IPS-15b (cell line): ENCODE data around the gene SLC38A3.
A peak's percentile ranks its signal among the peaks of the same experiment; 100 is the strongest.

Experiments used
- H3K27me3 ChIP-seq: one replicate; pipeline ENCODE4 v1.6.1; 2013; ENCODE audit warnings: low read length; ENCODE audit not compliant: control insufficient read depth, insufficient read depth
- H3K36me3 ChIP-seq: one replicate; pipeline ENCODE4 v1.6.1; 2013; ENCODE audit warnings: low read length; ENCODE audit not compliant: control insufficient read depth, insufficient read depth
- H3K4me1 ChIP-seq: one replicate; pipeline ENCODE4 v1.6.1; 2013; ENCODE audit warnings: mild to moderate bottlenecking, low read length; ENCODE audit not compliant: control insufficient read depth, insufficient read depth
- H3K4me3 ChIP-seq: one replicate; pipeline ENCODE4 v1.5.1; 2013; ENCODE audit warnings: low read depth, low read length
- H3K9ac ChIP-seq: one replicate; pipeline ENCODE4 v1.6.1; 2013; ENCODE audit warnings: low read depth, mild to moderate bottlenecking, low read length
- H3K9me3 ChIP-seq: one replicate; pipeline ENCODE4 v1.6.1; 2013; ENCODE audit warnings: mild to moderate bottlenecking, low read length; ENCODE audit not compliant: control insufficient read depth, insufficient read depth

The SLC38A3 gene

GRCh38 chr3:50230794-50231125, 25.7 kb downstream of the SLC38A3 start:
- H3K9me3 ChIP-seq, result no peaks in the 10 kb centered on the region
- no peak overlapping the region for H3K4me3 ChIP-seq
- peaks cover 4% of the 10 kb centered on the region for H3K4me1 ChIP-seq
- no peaks in the 10 kb centered on the region for H3K36me3 ChIP-seq
- peaks cover 4% of the 10 kb centered on the region for H3K27me3 ChIP-seq
- H3K9ac ChIP-seq, result no peak overlapping the region

DNA sequence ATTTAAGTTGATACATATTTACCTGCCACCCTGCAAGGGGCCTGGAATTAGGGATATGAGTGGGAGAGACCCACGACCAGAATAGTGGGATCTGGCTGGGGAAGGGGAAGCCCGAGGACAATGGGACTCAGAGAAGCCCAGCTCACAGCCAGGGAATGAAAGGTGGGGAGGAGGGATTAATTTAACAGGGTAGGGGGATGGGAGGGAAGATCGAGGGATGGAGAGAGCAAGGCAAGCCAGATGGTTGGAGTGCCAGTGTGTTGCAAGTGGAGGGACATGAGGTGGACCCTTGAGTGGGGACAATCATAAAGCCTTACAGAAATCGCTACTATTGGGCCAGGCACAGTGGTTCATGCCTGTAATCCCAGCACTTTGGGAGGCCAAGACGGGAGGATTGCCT, 26.5 kb downstream of the SLC38A3 start:
- Histone ChIP-seq H3K4me3 (no peak overlapping the region), H3K27me3 (peaks cover 4% of the 10 kb centered on the region), H3K9ac (no peak overlapping the region), H3K9me3 (no peaks in the 10 kb centered on the region), H3K36me3 (no peaks in the 10 kb centered on the region), H3K4me1 (peaks cover 4% of the 10 kb centered on the region)

DNA sequence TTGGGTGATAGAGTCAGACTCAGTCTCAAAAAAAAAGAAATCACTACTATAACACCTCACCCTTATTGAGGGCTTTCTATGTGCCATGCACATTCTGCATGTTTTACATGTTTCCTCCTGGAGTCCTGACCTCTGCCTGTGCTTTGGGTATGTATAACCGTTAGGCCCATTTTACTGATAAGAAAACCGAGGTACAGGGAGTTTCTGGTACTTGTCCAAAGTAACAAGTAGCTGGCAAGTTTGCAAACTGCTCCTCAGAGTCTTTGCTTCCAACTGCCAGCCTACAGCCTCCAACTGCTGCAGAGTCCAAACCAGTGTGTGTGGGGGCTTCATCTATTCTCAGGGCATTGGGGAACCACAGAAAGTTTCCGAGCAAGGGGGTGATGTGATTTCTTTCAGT, 27.2 kb downstream of the SLC38A3 start:
- Histone ChIP-seq H3K9me3 (no peaks in the 10 kb centered on the region), H3K36me3 (no peaks in the 10 kb centered on the region), H3K9ac (no peak overlapping the region), H3K4me1 (peaks cover 4% of the 10 kb centered on the region), H3K4me3 (no peak overlapping the region), H3K27me3 (no peaks in the 10 kb centered on the region)

DNA sequence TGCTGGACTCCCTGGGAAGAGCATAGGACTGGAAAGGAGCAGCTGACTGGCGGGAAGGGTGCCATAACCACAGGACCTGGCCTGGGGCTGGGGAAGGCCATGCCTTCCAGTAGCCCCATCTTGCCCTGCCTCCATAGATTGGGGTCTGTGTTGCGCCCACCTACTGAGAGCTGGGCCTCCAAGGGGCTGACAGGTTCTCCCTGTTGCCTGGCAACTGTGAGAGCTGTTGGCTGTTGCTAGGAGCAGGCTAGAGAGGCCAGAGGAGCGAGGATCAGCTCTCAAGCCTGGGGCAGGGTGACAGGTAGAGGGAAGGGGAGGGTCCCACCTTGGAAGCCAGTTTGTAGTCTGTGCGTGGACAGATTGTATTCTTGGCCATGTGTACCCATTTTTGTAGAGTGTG, 28.1 kb downstream of the SLC38A3 start:
- no peaks in the 10 kb centered on the region for H3K27me3 ChIP-seq
- no peak overlapping the region for H3K4me3 ChIP-seq
- H3K4me1 ChIP-seq, result peaks cover 4% of the 10 kb centered on the region
- H3K36me3 ChIP-seq, result no peaks in the 10 kb centered on the region
- H3K9me3 ChIP-seq, result no peaks in the 10 kb centered on the region
- H3K9ac ChIP-seq, result no peak overlapping the region

DNA sequence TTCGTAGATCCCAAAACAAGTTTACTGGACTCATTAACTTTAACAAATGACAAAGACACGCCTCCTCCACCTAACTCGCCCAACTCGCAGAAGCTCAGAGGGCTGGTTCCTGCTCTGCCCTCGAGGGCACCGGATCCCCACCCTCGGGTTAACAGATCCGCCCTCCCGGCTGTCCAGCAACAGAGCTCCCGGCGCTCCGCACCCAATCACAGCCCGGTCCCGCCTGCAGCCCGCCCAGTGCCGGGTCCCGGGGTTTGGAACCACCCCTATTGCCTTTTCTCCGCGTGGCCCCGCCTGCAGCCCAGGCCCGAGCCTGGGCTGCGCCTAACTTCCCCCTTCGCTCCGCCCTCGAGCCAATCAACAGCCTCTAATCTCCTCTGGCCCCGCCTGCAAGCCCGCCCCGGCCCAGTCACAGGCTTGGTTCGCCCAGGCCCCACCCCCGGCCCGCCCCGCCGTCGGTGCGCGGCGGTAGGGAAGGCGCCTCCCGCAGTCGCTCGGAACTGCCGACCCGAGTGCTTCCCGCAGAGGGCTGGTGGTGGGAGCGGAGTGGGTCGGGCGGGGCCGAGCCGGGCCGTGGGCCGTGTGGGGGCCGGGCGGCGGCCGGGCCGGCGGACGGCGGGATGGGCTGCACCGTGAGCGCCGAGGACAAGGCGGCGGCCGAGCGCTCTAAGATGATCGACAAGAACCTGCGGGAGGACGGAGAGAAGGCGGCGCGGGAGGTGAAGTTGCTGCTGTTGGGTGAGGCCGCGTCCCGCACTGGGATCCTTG, 30.8 kb downstream of the SLC38A3 start, which contains the start of gene GNAI2:
Gene GNAI2, plus strand, starts transcription at position 489 of the 768 bp plus-strand sequence. Its CDS starts 132 bp downstream, at position 621.
- H3K4me1 ChIP-seq, result peaks cover 11% of the 10 kb centered on the region
- peak within 1 kb of the TSS; percentile 88 for H3K4me3 ChIP-seq
- no peaks in the 10 kb centered on the region for H3K27me3 ChIP-seq
- H3K9me3 ChIP-seq, result no peaks in the 10 kb centered on the region
- H3K9ac ChIP-seq, result peak within 1 kb of the TSS; percentile 85
- peaks cover 5% of the 10 kb centered on the region for H3K36me3 ChIP-seq

- Histone ChIP-seq H3K4me1 (peaks cover 16% of the 10 kb centered on the region), H3K4me3 (peak overlapping the region; percentile 88), H3K36me3 (peaks cover 5% of the 10 kb centered on the region), H3K9ac (peak overlapping the region; percentile 85), H3K9me3 (no peaks in the 10 kb centered on the region), H3K27me3 (no peaks in the 10 kb centered on the region)
Measured at GRCh38 chr3:50236484-50237132, 31.5 kb downstream of the SLC38A3 start.

GRCh38 chr3:50237133-50237651, 32.1 kb downstream of the SLC38A3 start:
- Histone ChIP-seq H3K9ac (peak overlapping the region; percentile 85), H3K4me1 (peaks cover 22% of the 10 kb centered on the region), H3K4me3 (peak overlapping the region; percentile 88), H3K36me3 (peaks cover 8% of the 10 kb centered on the region), H3K27me3 (no peaks in the 10 kb centered on the region), H3K9me3 (no peaks in the 10 kb centered on the region)

DNA sequence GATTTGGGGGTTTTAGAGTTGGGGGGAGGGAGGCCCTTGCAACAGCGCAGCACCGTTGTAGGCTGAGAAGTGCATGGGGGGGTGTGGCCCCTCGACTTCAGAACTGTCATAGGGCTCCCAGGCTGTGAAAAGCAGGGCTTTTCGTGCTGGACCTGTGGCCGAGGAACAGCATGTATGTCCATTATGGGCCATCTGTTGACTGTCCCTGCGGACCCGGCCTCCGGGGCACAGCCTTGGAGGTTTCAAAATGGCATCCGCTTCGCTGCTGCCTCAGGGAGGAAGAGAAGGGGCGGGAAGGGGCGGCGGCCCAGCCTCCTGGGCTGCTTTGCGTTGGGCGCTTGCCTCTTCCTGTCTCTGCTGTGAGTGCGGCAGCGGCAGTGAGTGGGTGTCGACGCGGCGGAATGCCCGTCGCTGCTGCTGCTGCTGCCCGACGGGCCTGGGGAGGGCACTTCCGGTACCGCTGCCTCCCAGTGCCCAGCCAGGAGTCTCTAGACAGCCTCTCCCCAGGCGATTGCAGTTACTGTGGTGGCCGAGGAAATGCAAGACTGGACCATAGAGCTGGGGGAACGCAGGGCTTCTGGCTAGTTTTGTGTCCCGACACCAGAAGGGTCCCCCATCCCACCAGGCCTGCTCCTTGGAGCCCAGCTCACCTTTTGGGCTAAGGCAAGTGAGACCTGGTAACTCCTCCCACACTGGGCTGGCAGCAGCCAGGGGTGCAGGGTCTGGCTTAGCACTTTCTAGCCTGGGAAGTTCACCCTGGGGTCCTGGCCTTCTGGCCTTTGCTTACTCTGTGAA, 32.9 kb downstream of the SLC38A3 start:
- Histone ChIP-seq H3K4me1 (peaks cover 29% of the 10 kb centered on the region), H3K9me3 (no peaks in the 10 kb centered on the region), H3K36me3 (peaks cover 10% of the 10 kb centered on the region), H3K9ac (peak overlapping the region; percentile 85), H3K27me3 (no peaks in the 10 kb centered on the region), H3K4me3 (peak overlapping the region; percentile 88)

DNA sequence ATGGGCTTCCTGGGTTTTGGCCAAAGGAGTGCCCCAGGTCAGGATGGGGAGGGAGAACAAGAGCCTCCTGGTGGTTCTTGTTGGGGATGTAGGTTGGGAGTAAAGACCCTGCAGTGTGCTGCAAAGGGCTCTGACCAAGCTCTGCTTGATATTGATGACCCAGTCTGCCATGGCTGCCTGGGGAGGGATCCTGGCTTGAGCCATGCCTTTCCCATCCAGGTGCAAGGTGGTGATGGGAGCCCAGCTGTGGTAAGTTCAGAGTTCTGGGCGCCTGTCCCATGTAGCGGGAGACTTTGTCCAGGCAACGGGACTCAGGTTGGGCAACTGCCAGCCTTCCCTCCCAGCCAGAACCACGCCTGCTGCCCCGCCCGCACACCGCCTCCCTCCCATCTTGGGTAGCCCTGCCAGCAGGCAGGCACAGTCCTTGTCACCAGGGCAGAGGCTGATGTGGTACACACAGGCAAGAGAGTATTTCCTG, 33.5 kb downstream of the SLC38A3 start:
- Histone ChIP-seq H3K4me1 (peaks cover 34% of the 10 kb centered on the region), H3K9me3 (no peaks in the 10 kb centered on the region), H3K27me3 (no peaks in the 10 kb centered on the region), H3K4me3 (peak overlapping the region; percentile 88), H3K9ac (no peak overlapping the region), H3K36me3 (peaks cover 12% of the 10 kb centered on the region)

GRCh38 chr3:50239649-50240048, 34.6 kb downstream of the SLC38A3 start:
- Histone ChIP-seq H3K9me3 (no peaks in the 10 kb centered on the region), H3K9ac (no peak overlapping the region), H3K4me1 (peaks cover 36% of the 10 kb centered on the region), H3K4me3 (no peak overlapping the region), H3K27me3 (no peaks in the 10 kb centered on the region), H3K36me3 (peaks cover 14% of the 10 kb centered on the region)

GRCh38 chr3:50241163-50241562, 36.1 kb downstream of the SLC38A3 start:
- H3K36me3 ChIP-seq, result peaks cover 16% of the 10 kb centered on the region
- H3K9ac ChIP-seq, result no peak overlapping the region
- H3K27me3 ChIP-seq, result no peaks in the 10 kb centered on the region
- peak overlapping the region; percentile 60 for H3K4me3 ChIP-seq
- peaks cover 42% of the 10 kb centered on the region for H3K4me1 ChIP-seq
- no peaks in the 10 kb centered on the region for H3K9me3 ChIP-seq
